Mammary epithelial cell (primary cell): ENCODE measurements around the gene CLEC4M.

Experiments
- EZH2 ChIP-seq: IDR thresholded peaks from 2 replicates; pipeline ENCODE4 v1.6.1; 2012; ENCODE audit warnings: low read length, inconsistent platforms, borderline replicate concordance
- TF ChIP-seq, protein P1 (sequence below), 2 donors: IDR thresholded peaks in 1 of 2; conservative IDR thresholded peaks in 1 of 2; 2 replicates each; pipeline ENCODE4 v1.5.1; 2011 to 2012; ENCODE audit warnings: inconsistent platforms in 2 of 2, low read length in 2 of 2, mild to moderate bottlenecking in 2 of 2, control low read depth in 1 of 2, low read depth in 1 of 2; ENCODE audit not compliant: insufficient read depth in 1 of 2; ENCODE audit errors: extremely low read depth in 1 of 2

GRCh38 chr19:7722231-7722651, 40.8 kb upstream of the CLEC4M start:
- TF ChIP-seq, protein P1, sequence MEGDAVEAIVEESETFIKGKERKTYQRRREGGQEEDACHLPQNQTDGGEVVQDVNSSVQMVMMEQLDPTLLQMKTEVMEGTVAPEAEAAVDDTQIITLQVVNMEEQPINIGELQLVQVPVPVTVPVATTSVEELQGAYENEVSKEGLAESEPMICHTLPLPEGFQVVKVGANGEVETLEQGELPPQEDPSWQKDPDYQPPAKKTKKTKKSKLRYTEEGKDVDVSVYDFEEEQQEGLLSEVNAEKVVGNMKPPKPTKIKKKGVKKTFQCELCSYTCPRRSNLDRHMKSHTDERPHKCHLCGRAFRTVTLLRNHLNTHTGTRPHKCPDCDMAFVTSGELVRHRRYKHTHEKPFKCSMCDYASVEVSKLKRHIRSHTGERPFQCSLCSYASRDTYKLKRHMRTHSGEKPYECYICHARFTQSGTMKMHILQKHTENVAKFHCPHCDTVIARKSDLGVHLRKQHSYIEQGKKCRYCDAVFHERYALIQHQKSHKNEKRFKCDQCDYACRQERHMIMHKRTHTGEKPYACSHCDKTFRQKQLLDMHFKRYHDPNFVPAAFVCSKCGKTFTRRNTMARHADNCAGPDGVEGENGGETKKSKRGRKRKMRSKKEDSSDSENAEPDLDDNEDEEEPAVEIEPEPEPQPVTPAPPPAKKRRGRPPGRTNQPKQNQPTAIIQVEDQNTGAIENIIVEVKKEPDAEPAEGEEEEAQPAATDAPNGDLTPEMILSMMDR (conservative IDR thresholded peaks at IDR 0.05 in 1 of 2, IDR thresholded peaks at IDR 0.05 in 1 of 2; ENCODE audit: extremely low read depth in 1 of 2, insufficient read depth in 1 of 2, low read depth in 1 of 2, low read length in 2 of 2) = no peak
- TF ChIP-seq EZH2 = no peak
